Measurements from ENCODE around the gene POLR2F.
A peak's percentile ranks its signal among the peaks of the same experiment; 100 is the strongest.
"Not testable (repeated sequence)": the region's sequence is repeated elsewhere in the genome, so short reads cannot be mapped to it uniquely, and the experiment has no call there.

POLR2F gene

GRCh38 chr22:37973271-37974170 is 20.0 kb downstream of the POLR2F start:
- H3K27ac ChIP-seq (replicated peaks; ENCODE audit: low read length), result no peak overlapping the region
- H4K91ac ChIP-seq (ENCODE audit: low read depth, low read length, poor library complexity), result no peak overlapping the region
- H3K4me3 ChIP-seq (ENCODE audit: low read length in 2 of 2), result no peak overlapping the region
- H2BK12ac ChIP-seq (ENCODE audit: low read length), result no peak overlapping the region
- no peak overlapping the region for H2BK15ac ChIP-seq (ENCODE audit: low read length)
- H3K79me1 ChIP-seq (ENCODE audit: low read depth, low read length), result peaks cover 5% of the 10 kb centered on the region
- peaks cover 0 to 22% of the 10 kb centered on the region in 2 donors for H3K36me3 ChIP-seq (replicated peaks in 1 of 2; ENCODE audit: control insufficient read depth in 2 of 2, insufficient read depth in 2 of 2, low read length in 2 of 2)
- H3K14ac ChIP-seq (ENCODE audit: low read length), result no peak overlapping the region
- H4K8ac ChIP-seq (ENCODE audit: low read depth, low read length), result no peak overlapping the region
- DNase-seq (ENCODE audit: low spot score), result no peak
- H3K4ac ChIP-seq (ENCODE audit: low read length), result no peak overlapping the region
- H3K9ac ChIP-seq (ENCODE audit: low read depth, low read length, poor library complexity), result no peak overlapping the region
- H2BK5ac ChIP-seq (ENCODE audit: low read length), result no peak overlapping the region
- no peak overlapping the region for H3K4me2 ChIP-seq (ENCODE audit: insufficient read depth, low read length, poor library complexity, severe bottlenecking)
- H3K18ac ChIP-seq (ENCODE audit: low read length), result peak overlapping the region; percentile 72
- H2AFZ ChIP-seq (ENCODE audit: low read length), result no peak overlapping the region
- H3K9me3 ChIP-seq (replicated peaks in 1 of 2; ENCODE audit: control insufficient read depth in 2 of 2, insufficient read depth in 1 of 2, low read depth in 1 of 2, low read length in 2 of 2), result no peaks in the 10 kb centered on the region
- peak overlapping the region; percentile 80 for H2AK5ac ChIP-seq (ENCODE audit: low read depth, low read length)
- H2BK120ac ChIP-seq (ENCODE audit: low read depth, low read length), result no peak overlapping the region
- H3K27me3 ChIP-seq (ENCODE audit: control insufficient read depth in 3 of 3, insufficient read depth in 3 of 3, low read depth in 1 of 3, low read length in 3 of 3), result no peaks in the 10 kb centered on the region
- H3K4me1 ChIP-seq (ENCODE audit: control insufficient read depth in 2 of 2, insufficient read depth in 1 of 2, low read depth in 1 of 2, low read length in 2 of 2), result peaks cover 5 to 11% of the 10 kb centered on the region in 2 donors
- no peak overlapping the region for H3K23ac ChIP-seq (ENCODE audit: low read depth, low read length, poor library complexity)
- no CpG with 5 or more reads among the region's 33 CpGs for WGBS, 2 donors (ENCODE audit: extremely low coverage in 2 of 2, insufficient read length in 2 of 2, insufficient replicate concordance in 1 of 2)

- Histone ChIP-seq H3K4ac (ENCODE audit: low read length) (no peak overlapping the region), H3K23ac (ENCODE audit: low read depth, low read length, poor library complexity) (no peak overlapping the region), H3K4me2 (ENCODE audit: insufficient read depth, low read length, poor library complexity, severe bottlenecking) (no peak overlapping the region), H2BK120ac (ENCODE audit: low read depth, low read length) (no peak overlapping the region), H3K27me3 (ENCODE audit: control insufficient read depth in 3 of 3, insufficient read depth in 3 of 3, low read depth in 1 of 3, low read length in 3 of 3) (no peaks in the 10 kb centered on the region), H4K8ac (ENCODE audit: low read depth, low read length) (no peak overlapping the region), H3K27ac (replicated peaks; ENCODE audit: low read length) (no peak overlapping the region), H2AK5ac (ENCODE audit: low read depth, low read length) (no peak overlapping the region), H3K18ac (ENCODE audit: low read length) (no peak overlapping the region), H3K79me1 (ENCODE audit: low read depth, low read length) (peaks cover 3% of the 10 kb centered on the region), H3K4me1 (ENCODE audit: control insufficient read depth in 2 of 2, insufficient read depth in 1 of 2, low read depth in 1 of 2, low read length in 2 of 2) (peaks cover 5 to 18% of the 10 kb centered on the region in 2 donors), H3K14ac (ENCODE audit: low read length) (no peak overlapping the region), H2BK12ac (ENCODE audit: low read length) (no peak overlapping the region), H2BK15ac (ENCODE audit: low read length) (no peak overlapping the region), H2AFZ (ENCODE audit: low read length) (no peak overlapping the region), H3K36me3 (replicated peaks in 1 of 2; ENCODE audit: control insufficient read depth in 2 of 2, insufficient read depth in 2 of 2, low read length in 2 of 2) (peaks cover 0 to 9% of the 10 kb centered on the region in 2 donors), H3K9ac (ENCODE audit: low read depth, low read length, poor library complexity) (no peak overlapping the region), H3K9me3 (replicated peaks in 1 of 2; ENCODE audit: control insufficient read depth in 2 of 2, insufficient read depth in 1 of 2, low read depth in 1 of 2, low read length in 2 of 2) (no peaks in the 10 kb centered on the region), H3K4me3 (ENCODE audit: low read length in 2 of 2) (no peak overlapping the region), H2BK5ac (ENCODE audit: low read length) (no peak overlapping the region), H4K91ac (ENCODE audit: low read depth, low read length, poor library complexity) (no peak overlapping the region)
- no peak for DNase-seq (ENCODE audit: low spot score)
- WGBS, 2 donors (ENCODE audit: extremely low coverage in 2 of 2, insufficient read length in 2 of 2, insufficient replicate concordance in 1 of 2), result no CpG with 5 or more reads among the region's 2 CpGs
Measured at GRCh38 chr22:37975153-37975552, 21.7 kb downstream of the POLR2F start.

GRCh38 chr22:37976022-37976421 is 22.5 kb downstream of the POLR2F start:
- not testable (repeated sequence) for H3K79me1 ChIP-seq (ENCODE audit: low read depth, low read length); H3K4ac ChIP-seq (ENCODE audit: low read length); H4K8ac ChIP-seq (ENCODE audit: low read depth, low read length); DNase-seq (ENCODE audit: low spot score); H3K14ac ChIP-seq (ENCODE audit: low read length); H3K27me3 ChIP-seq (ENCODE audit: control insufficient read depth in 3 of 3, insufficient read depth in 3 of 3, low read depth in 1 of 3, low read length in 3 of 3); H3K18ac ChIP-seq (ENCODE audit: low read length); H3K36me3 ChIP-seq (replicated peaks in 1 of 2; ENCODE audit: control insufficient read depth in 2 of 2, insufficient read depth in 2 of 2, low read length in 2 of 2); H2BK120ac ChIP-seq (ENCODE audit: low read depth, low read length); H2AFZ ChIP-seq (ENCODE audit: low read length); H3K23ac ChIP-seq (ENCODE audit: low read depth, low read length, poor library complexity); H3K9ac ChIP-seq (ENCODE audit: low read depth, low read length, poor library complexity); H3K9me3 ChIP-seq (replicated peaks in 1 of 2; ENCODE audit: control insufficient read depth in 2 of 2, insufficient read depth in 1 of 2, low read depth in 1 of 2, low read length in 2 of 2); H4K91ac ChIP-seq (ENCODE audit: low read depth, low read length, poor library complexity); H2BK12ac ChIP-seq (ENCODE audit: low read length); H2BK5ac ChIP-seq (ENCODE audit: low read length); H2AK5ac ChIP-seq (ENCODE audit: low read depth, low read length); H3K27ac ChIP-seq (replicated peaks; ENCODE audit: low read length); H3K4me2 ChIP-seq (ENCODE audit: insufficient read depth, low read length, poor library complexity, severe bottlenecking); H3K4me3 ChIP-seq (ENCODE audit: low read length in 2 of 2); H2BK15ac ChIP-seq (ENCODE audit: low read length)
- H3K4me1 ChIP-seq (ENCODE audit: control insufficient read depth in 2 of 2, insufficient read depth in 1 of 2, low read depth in 1 of 2, low read length in 2 of 2), result peaks cover 5 to 22% of the 10 kb centered on the region in 2 donors
- WGBS, 2 donors (ENCODE audit: extremely low coverage in 2 of 2, insufficient read length in 2 of 2, insufficient replicate concordance in 1 of 2), result no CpG with 5 or more reads among the region's 8 CpGs

DNA sequence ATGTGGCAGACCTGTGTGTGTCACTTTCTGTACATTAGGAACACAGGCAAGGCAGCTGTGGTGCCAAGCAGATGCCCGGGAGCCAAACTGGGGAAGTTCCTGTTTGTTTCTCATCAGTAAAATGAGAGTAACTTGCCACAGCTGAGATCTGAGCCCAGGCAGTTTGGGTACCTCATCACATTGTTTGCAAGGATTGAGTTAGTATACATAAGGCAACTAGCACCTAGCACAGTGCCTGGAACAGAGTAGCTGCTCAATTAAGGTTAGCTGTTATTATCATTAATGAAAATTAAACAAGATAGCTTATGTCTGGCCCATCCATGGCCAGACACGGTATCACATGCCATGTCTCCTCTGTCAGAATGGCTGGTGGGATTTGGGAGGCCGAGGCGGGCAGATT is 23.0 kb downstream of the POLR2F start:
- Histone ChIP-seq H3K4ac (ENCODE audit: low read length) (no peak overlapping the region), H2BK12ac (ENCODE audit: low read length) (no peak overlapping the region), H2BK15ac (ENCODE audit: low read length) (no peak overlapping the region), H3K4me1 (ENCODE audit: control insufficient read depth in 2 of 2, insufficient read depth in 1 of 2, low read depth in 1 of 2, low read length in 2 of 2) (peaks cover 3 to 19% of the 10 kb centered on the region in 2 donors), H3K27me3 (ENCODE audit: control insufficient read depth in 3 of 3, insufficient read depth in 3 of 3, low read depth in 1 of 3, low read length in 3 of 3) (no peaks in the 10 kb centered on the region), H3K14ac (ENCODE audit: low read length) (no peak overlapping the region), H4K91ac (ENCODE audit: low read depth, low read length, poor library complexity) (no peak overlapping the region), H2AK5ac (ENCODE audit: low read depth, low read length) (no peak overlapping the region), H3K79me1 (ENCODE audit: low read depth, low read length) (peaks cover 3% of the 10 kb centered on the region), H3K9me3 (replicated peaks in 1 of 2; ENCODE audit: control insufficient read depth in 2 of 2, insufficient read depth in 1 of 2, low read depth in 1 of 2, low read length in 2 of 2) (no peaks in the 10 kb centered on the region), H3K27ac (replicated peaks; ENCODE audit: low read length) (no peak overlapping the region), H3K4me2 (ENCODE audit: insufficient read depth, low read length, poor library complexity, severe bottlenecking) (no peak overlapping the region), H3K23ac (ENCODE audit: low read depth, low read length, poor library complexity) (no peak overlapping the region), H2BK120ac (ENCODE audit: low read depth, low read length) (no peak overlapping the region), H3K9ac (ENCODE audit: low read depth, low read length, poor library complexity) (no peak overlapping the region), H2BK5ac (ENCODE audit: low read length) (no peak overlapping the region), H3K36me3 (replicated peaks in 1 of 2; ENCODE audit: control insufficient read depth in 2 of 2, insufficient read depth in 2 of 2, low read length in 2 of 2) (peaks cover 0 to 9% of the 10 kb centered on the region in 2 donors), H3K4me3 (ENCODE audit: low read length in 2 of 2) (no peak overlapping the region), H3K18ac (ENCODE audit: low read length) (no peak overlapping the region), H4K8ac (ENCODE audit: low read depth, low read length) (no peak overlapping the region), H2AFZ (ENCODE audit: low read length) (no peak overlapping the region)
- DNase-seq (ENCODE audit: low spot score), result no peak
- WGBS, 2 donors (ENCODE audit: extremely low coverage in 2 of 2, insufficient read length in 2 of 2, insufficient replicate concordance in 1 of 2), result no CpG with 5 or more reads among the region's 4 CpGs

Data from neuronal stem cell (in vitro differentiated cells).